Thyroid gland (tissue), 4 donors: Measurements from ENCODE around the gene PLB1. TPM values are rescaled to one million over a fixed set of nuclear protein-coding genes. Genes with fewer than 3 reads are reported as not detected.

Source experiments
- DNase-seq, 2 donors: peaks; one replicate each; pipeline ENCODE4 v3.0.0-alpha.2; 2019
- H3K27ac ChIP-seq, 3 donors: fragments of 200-600 bp; sonication (generic); 1 replicate in 2 of 3; 2 replicates in 1 of 3; pipeline ENCODE4 v1.5.1; 2016 to 2019; ENCODE audit warnings: mild to moderate bottlenecking in 1 of 3, moderate library complexity in 1 of 3
- H3K27me3 ChIP-seq: fragments of 200-600 bp; sonication (generic); one replicate; pipeline ENCODE4 v1.5.1; 2019
- H3K36me3 ChIP-seq, 2 donors: fragments of 200-600 bp; sonication (generic); one replicate each; pipeline ENCODE4 v1.5.1; 2016 to 2019
- H3K4me1 ChIP-seq, 2 donors: fragments of 200-600 bp; sonication (generic); one replicate each; pipeline ENCODE4 v1.5.1; 2017 to 2019
- H3K4me3 ChIP-seq, 3 donors: fragments of 200-600 bp; sonication (generic); replicated peaks in 1 of 3; 1 replicate in 2 of 3; 2 replicates in 1 of 3; pipeline ENCODE4 v1.5.1; 2016; ENCODE audit warnings: mild to moderate bottlenecking in 1 of 3
- H3K9me3 ChIP-seq: fragments of 200-600 bp; sonication (generic); one replicate; pipeline ENCODE4 v1.5.1; 2017
- CTCF ChIP-seq, 6 experiments: fragments of 200-600 bp in 3 of 6; fragments of 450-650 bp in 3 of 6; sonication (generic) in 3 of 6; IDR thresholded peaks; one replicate each; pipeline ENCODE4 v1.5.1; 2016 to 2019; ENCODE audit warnings: antibody characterized with exemption in 6 of 6, mild to moderate bottlenecking in 2 of 6, inconsistent platforms in 1 of 6, moderate library complexity in 1 of 6
- POLR2A ChIP-seq, 2 donors: fragments of 450-650 bp; IDR thresholded peaks; one replicate each; pipeline ENCODE4 v1.6.1; 2017; ENCODE audit warnings: antibody characterized with exemption in 2 of 2, mild to moderate bottlenecking in 2 of 2, moderate library complexity in 1 of 2
- WGBS, 2 donors: methylation state at CpG; one replicate each; pipeline ENCODE4 v1.1.5; 2017; 5-methylcytosine and 5-hydroxymethylcytosine counted together
- intact Hi-C: fragments of 100-400 bp; cut with DNase I; formaldehyde crosslinking; loops from one replicate; pipeline ENCODE4 v1.15.1; 2023
- total RNA-seq, 4 donors: library from RNA; depleted of rRNA; stranded (reverse); fragments of >200 nt; gene quantifications; one replicate each; pipeline ENCODE4 v1.2.3, GENCODE V29; 2016

Gene PLB1
- total RNA-seq, 4 donors from 2014 or later, result 1.2 to 3.3 (median 1.8) TPM

- intact Hi-C loops, result no loop called here
- no peak for TF ChIP-seq POLR2A (IDR thresholded peaks at IDR 0.05)
- TF ChIP-seq CTCF (IDR thresholded peaks at IDR 0.05), result no peak
- no peaks in the 10 kb centered on the region for H3K27me3 ChIP-seq
- 66 to 74% methylated on average over 3 of the region's 3 CpGs for WGBS, 2 donors
- no peaks in the 10 kb centered on the region for H3K36me3 ChIP-seq
- DNase-seq, result no peak
- no peak overlapping the region for H3K4me3 ChIP-seq
- H3K9me3 ChIP-seq, result no peaks in the 10 kb centered on the region
- peaks cover 0 to 11% of the 10 kb centered on the region in 2 donors for H3K4me1 ChIP-seq
- H3K27ac ChIP-seq, result no peak overlapping the region
Measured at GRCh38 chr2:28648147-28648546, 152.3 kb downstream of the PLB1 start.

GRCh38 chr2:28648671-28649395 is 153.0 kb downstream of the PLB1 start:
- Histone ChIP-seq H3K9me3 (no peaks in the 10 kb centered on the region), H3K36me3 (no peaks in the 10 kb centered on the region), H3K4me3 (no peak overlapping the region), H3K4me1 (peaks cover 0 to 7% of the 10 kb centered on the region in 2 donors), H3K27me3 (no peaks in the 10 kb centered on the region), H3K27ac (no peak overlapping the region)
- TF ChIP-seq CTCF (IDR thresholded peaks at IDR 0.05) (no peak), POLR2A (IDR thresholded peaks at IDR 0.05) (no peak)
- intact Hi-C loops, result no loop called here
- 63 to 67% methylated on average over 4 of the region's 4 CpGs for WGBS, 2 donors
- DNase-seq, result no peak

- Histone ChIP-seq H3K4me3 (no peak overlapping the region), H3K9me3 (no peaks in the 10 kb centered on the region), H3K36me3 (no peaks in the 10 kb centered on the region), H3K4me1 (peaks cover 0 to 7% of the 10 kb centered on the region in 2 donors), H3K27me3 (no peaks in the 10 kb centered on the region), H3K27ac (no peak overlapping the region)
- DNase-seq, result no peak
- WGBS, 2 donors, result 85 to 90% methylated on average over 8 of the region's 8 CpGs
- intact Hi-C loops, result no loop called here
- no peak for TF ChIP-seq POLR2A (IDR thresholded peaks at IDR 0.05)
- TF ChIP-seq CTCF (IDR thresholded peaks at IDR 0.05), result no peak
Measured at GRCh38 chr2:28649481-28650265, 153.8 kb downstream of the PLB1 start.

GRCh38 chr2:28650266-28650584 is 154.4 kb downstream of the PLB1 start:
- no peaks in the 10 kb centered on the region for H3K9me3 ChIP-seq
- WGBS, 2 donors, result 80 to 95% methylated on average over 4 of the region's 4 CpGs
- H3K4me1 ChIP-seq, result peaks cover 0 to 7% of the 10 kb centered on the region in 2 donors
- no peak overlapping the region for H3K4me3 ChIP-seq
- H3K27ac ChIP-seq, result no peak overlapping the region
- no peak for DNase-seq
- H3K27me3 ChIP-seq, result no peaks in the 10 kb centered on the region
- intact Hi-C loops, result no loop called here
- no peaks in the 10 kb centered on the region for H3K36me3 ChIP-seq
- TF ChIP-seq POLR2A (IDR thresholded peaks at IDR 0.05), result no peak

- Histone ChIP-seq H3K9me3 (no peaks in the 10 kb centered on the region), H3K4me3 (no peak overlapping the region), H3K36me3 (no peaks in the 10 kb centered on the region), H3K4me1 (peaks cover 0 to 7% of the 10 kb centered on the region in 2 donors), H3K27me3 (no peaks in the 10 kb centered on the region), H3K27ac (no peak overlapping the region)
- DNase-seq, result no peak
- TF ChIP-seq POLR2A (IDR thresholded peaks at IDR 0.05) (no peak), CTCF (IDR thresholded peaks at IDR 0.05) (no peak)
- whole genome bisulfite sequencing, 2 donors, result 57% methylated on average over 1 of the region's 1 CpG
- intact Hi-C loops, result no loop called here
Measured at GRCh38 chr2:28652217-28652616, 156.4 kb downstream of the PLB1 start.
